GM21528 (cell line): Measurements from ENCODE around the gene EFEMP1.

Source experiments
- ATAC-seq: cut with Tn5 transposase; IDR thresholded peaks from one replicate; pipeline ENCODE4 v1.9.1; 2021; ENCODE audit warnings: mild to moderate bottlenecking, moderate library complexity; ENCODE audit not compliant: unreplicated experiment, low FRiP score

Gene EFEMP1

GRCh38 chr2:55936351-55936750 is 12.8 kb upstream of the EFEMP1 start:
- no peak for ATAC-seq

DNA sequence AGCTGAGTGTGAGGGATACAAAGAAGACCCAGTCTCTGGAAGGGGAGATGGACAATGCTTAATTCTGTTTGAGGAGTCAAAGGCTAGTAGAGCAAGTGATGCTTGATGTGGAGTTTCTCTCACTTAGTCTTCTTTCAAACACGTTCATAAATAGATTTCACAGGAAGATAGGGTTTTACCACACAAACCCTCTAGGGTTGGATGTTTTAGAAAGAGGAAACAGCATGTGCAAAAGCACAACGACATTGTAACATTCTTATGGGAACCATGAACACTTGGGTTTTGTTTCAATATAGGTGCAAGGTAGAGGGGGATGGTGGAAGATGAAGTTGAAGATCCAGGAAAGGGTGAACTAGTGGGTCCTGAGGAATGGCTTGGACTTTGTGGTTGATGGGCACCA is 10.8 kb upstream of the EFEMP1 start:
- no peak for ATAC-seq

GRCh38 chr2:55932843-55933242 is 9.3 kb upstream of the EFEMP1 start:
- ATAC-seq, result no peak

GRCh38 chr2:55931281-55931680 is 7.7 kb upstream of the EFEMP1 start:
- no peak for ATAC-seq

- no peak for ATAC-seq
Measured at GRCh38 chr2:55929476-55929875, 5.9 kb upstream of the EFEMP1 start.

GRCh38 chr2:55926974-55927373 is 3.4 kb upstream of the EFEMP1 start:
- ATAC-seq, result no peak

DNA sequence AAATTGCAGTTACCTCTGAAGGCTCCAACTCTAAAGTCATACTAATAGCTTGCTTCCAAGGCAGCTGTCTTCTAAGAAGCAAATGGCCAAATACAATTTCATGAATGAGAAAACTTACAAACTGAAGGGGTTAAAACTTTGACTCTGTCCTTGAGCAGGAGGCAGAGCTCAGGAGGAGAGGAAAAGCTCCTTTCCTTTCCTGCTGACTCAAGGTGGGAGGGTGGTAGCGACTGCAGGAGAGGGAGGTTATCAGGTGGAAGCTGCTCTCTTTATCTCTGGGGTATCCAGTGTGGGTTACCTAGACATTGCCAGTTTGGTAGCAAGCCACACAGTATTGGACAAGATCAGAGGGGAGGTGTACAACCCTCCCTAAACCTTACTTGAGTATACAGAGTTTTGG is 2.7 kb upstream of the EFEMP1 start:
- ATAC-seq, result no peak

DNA sequence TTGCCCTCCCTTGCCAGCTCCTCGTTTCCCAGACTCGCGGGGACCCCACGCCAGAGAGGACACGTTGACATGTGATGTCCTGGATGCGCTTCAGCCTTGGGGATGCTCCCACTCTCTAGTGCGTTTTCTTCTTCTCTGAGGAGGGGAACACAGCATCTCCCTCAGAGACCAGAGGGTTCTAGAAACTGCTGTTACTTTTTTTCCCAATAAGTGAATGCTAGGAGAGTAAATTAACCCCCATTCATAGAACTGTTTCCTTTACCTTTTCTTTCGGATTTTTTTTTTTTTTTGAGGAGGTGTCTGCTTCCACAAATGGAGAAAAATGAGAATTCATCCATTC is 370 bp upstream of the EFEMP1 start:
- no peak for ATAC-seq

DNA sequence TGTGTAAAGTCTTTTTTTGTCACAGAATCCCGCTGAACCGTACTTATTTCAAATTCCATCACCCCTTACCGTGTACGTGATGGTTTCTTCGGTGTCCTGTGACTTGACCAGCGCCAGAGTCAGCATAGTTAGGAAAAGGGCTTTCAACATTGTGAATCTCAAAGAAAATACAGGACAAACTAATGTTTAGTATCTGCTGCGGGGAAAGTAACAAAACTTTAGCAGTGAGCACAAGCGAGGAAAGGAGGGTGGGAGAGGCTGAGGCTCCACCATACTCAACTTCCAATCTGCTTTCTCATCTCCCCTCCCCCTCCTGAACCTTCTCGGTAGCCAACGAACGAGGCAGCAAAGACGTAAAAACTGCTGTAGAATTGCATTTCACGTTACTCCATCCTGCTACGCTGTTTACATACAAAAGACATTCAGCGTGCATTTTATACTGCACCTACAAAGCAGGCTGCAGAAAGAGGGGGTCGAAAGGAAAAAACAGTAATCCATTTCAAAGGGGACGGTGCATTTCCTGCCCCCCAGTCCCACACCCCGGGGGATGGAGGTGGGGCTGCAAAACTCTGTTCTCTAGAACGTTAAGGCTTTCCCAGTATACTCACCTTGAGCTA is 1.2 kb downstream of the EFEMP1 start:
- no peak for ATAC-seq

GRCh38 chr2:55919574-55919973 is 4.0 kb downstream of the EFEMP1 start:
- ATAC-seq, result no peak

DNA sequence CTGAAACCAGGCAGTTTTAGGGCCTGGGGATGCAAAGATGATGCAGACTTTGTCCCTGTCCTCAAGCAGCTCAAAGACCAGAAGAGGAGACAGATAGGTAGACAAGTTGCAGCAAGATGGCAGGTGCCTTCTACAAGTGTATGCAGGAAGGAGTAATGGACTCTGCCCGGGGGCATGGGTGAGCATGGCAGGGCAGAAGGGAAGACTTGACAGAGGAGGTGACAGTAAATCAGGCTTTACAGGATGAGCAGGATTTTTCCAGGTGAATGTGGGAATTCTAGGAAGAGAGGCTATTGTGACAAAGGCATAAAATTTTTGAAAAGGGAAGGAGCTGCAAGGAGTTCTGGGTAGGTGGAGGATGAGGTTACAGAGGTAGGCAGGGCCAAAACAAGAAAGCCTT is 4.7 kb downstream of the EFEMP1 start:
- no peak for ATAC-seq

- ATAC-seq, result no peak
Measured at GRCh38 chr2:55917713-55918390, 5.7 kb downstream of the EFEMP1 start.

- no peak for ATAC-seq
Measured at GRCh38 chr2:55917117-55917516, 6.5 kb downstream of the EFEMP1 start.

DNA sequence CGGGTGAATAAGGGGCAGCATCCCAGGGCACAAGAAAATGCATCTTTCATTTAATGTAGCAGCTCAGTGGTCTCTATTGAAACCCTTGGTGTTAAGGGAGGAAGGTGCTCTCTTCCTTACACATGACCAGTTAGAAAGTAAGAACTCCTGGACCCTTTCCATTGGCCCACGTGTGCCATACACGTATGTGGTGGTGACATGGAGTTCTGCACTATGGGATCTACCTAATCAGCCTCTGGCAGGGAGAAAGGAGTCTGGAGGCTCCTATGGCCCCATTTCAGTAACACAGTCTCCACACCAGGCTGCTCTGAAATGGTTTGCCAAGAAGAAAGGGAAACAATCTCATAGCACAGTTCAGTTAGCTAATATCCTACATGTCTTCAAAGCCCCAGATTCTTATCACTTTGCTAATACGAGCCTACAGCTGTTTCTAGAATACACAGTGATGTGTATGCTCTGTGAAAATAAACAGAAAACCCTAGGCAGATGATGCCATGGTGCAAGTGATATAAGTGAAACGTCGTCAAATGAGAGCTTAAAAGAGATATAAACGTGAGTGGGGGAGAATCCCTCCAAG is 7.0 kb downstream of the EFEMP1 start:
- no peak for ATAC-seq

- no peak for ATAC-seq
Measured at GRCh38 chr2:55914786-55915185, 8.8 kb downstream of the EFEMP1 start.

DNA sequence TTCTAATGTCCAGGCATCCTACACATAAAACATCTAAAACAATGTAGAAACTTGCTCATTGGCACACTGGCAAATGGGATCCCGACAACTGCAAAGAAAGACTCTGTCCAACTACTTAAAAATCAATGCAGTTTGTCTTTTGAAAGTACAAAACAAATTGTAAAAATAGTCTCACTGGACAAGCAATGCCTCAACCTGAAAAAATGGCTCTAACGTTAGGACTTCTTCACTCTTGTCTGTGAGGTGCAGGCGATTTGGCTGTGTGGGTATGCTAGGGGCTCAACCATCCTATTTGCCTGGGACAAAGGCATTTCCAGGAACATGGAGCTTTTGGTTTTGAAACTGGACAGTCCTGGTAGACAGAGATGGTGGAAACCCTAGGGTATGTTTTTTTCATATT is 10.7 kb downstream of the EFEMP1 start:
- ATAC-seq, result no peak

- ATAC-seq, result no peak
Measured at GRCh38 chr2:55910077-55910476, 13.5 kb downstream of the EFEMP1 start.

- ATAC-seq, result no peak
Measured at GRCh38 chr2:55907686-55908085, 15.9 kb downstream of the EFEMP1 start.

DNA sequence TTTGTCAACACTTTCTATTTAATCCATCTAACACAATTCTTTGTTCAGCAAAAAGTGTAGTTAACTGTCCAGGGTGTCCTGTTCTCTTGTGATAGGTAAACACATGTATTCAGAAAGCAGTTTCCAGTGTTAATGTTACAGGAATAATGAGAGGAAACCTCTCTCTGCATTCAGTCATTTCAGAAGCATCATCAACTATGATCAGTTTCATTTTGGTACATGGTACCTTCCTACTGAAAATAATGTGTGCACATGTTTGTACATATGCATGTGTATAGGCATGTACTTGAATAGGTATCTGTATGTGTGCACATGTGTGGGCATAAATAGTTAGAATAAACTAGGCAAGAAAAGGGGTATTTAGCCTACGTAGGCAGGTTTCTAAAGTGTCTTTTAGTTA is 16.6 kb downstream of the EFEMP1 start:
- ATAC-seq, result no peak

GRCh38 chr2:55903727-55904126 is 19.9 kb downstream of the EFEMP1 start:
- ATAC-seq, result no peak

DNA sequence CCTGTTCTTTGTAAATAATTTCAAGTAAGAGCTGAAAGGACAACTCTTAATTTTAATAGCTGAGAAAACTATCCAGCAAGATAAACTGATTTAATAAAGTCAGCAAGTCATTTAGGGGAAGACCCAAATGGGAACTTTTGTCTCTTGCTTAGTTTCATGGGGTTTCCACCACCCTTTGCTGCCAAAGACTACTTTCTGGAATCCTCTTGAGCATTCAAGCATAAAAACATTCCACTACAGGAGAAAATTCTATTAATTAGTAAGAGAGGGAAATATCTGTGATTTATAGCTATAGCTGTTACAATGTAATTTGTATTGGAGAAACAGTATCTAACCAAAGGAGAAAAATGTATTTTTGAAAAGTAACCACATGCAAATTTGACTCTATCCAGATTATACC is 20.6 kb downstream of the EFEMP1 start:
- no peak for ATAC-seq

DNA sequence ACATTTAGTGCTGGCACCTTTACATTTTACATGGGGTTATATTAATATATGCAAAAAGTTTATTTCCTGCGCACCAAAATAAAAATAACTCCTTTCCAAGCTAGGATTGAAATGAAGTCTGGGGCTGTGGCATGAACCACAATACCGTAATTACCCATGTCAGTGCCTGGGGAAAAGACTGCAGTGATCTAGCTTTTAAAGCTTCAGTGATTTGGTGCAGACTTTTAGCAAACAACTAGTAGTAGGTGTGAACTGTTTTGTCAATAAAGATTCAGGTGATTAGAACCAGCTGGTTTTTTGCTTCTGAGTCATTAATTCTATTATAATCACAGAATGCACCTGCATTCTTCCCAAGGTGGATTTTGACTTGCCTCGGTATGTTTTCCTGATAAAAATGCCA is 21.2 kb downstream of the EFEMP1 start:
- ATAC-seq, result no peak
